WTC11 (cell line): Measurements from ENCODE around the gene AMOTL1. TPM values are rescaled to one million over a fixed set of nuclear protein-coding genes. Genes with fewer than 3 reads are reported as not detected.

Source experiments
- ATAC-seq: fragments of 200-7000 bp; cut with Tn5 transposase; 2 replicates; pipeline ENCODE4 v1.10.0; 2021; ENCODE audit warnings: mild to moderate bottlenecking, moderate library complexity
- CTCF ChIA-PET: fragments of 300-600 bp; sonication (Branson Sonifier 250); formaldehyde crosslinking; loops from one replicate; lab custom pipeline; 2021; ENCODE audit warnings: antibody characterized with exemption; lab: Charles Lee
- POLR2A ChIA-PET: fragments of 350-600 bp; sonication (Branson Sonifier 250); formaldehyde crosslinking; loops from one replicate; lab custom pipeline; 2021; ENCODE audit warnings: antibody characterized with exemption; lab: Charles Lee
- DNase-seq: peaks from one replicate; pipeline ENCODE4 v3.0.0; 2021; ENCODE audit warnings: low spot score
- H3K27ac Mint-ChIP-seq: 2 replicates; pipeline ENCODE4 v1.8.0; 2021; ENCODE audit warnings: mixed read lengths
- H3K27me3 Mint-ChIP-seq: 2 replicates; pipeline ENCODE4 v1.8.0; 2021; ENCODE audit warnings: low read depth, mild to moderate bottlenecking, moderate library complexity, mixed read lengths
- H3K36me3 Mint-ChIP-seq: 2 replicates; pipeline ENCODE4 v1.8.0; 2021; ENCODE audit warnings: mixed read lengths
- H3K4me1 Mint-ChIP-seq: 2 replicates; pipeline ENCODE4 v1.8.0; 2022; ENCODE audit warnings: mixed read lengths
- H3K4me3 Mint-ChIP-seq: 2 replicates; pipeline ENCODE4 v1.8.0; 2021; ENCODE audit warnings: mild to moderate bottlenecking, moderate library complexity, mixed read lengths
- H3K9me3 Mint-ChIP-seq: 2 replicates; pipeline ENCODE4 v1.8.0; 2021; ENCODE audit warnings: mixed read lengths
- AFF4 ChIP-seq: sonication (generic); formaldehyde crosslinking; IDR thresholded peaks from 2 replicates; pipeline ENCODE4 v1.8.1; 2023; ENCODE audit warnings: mild to moderate bottlenecking, missing genetic modification reagents, borderline replicate concordance
- ATF2 ChIP-seq: sonication (generic); formaldehyde crosslinking; IDR thresholded peaks from 2 replicates; pipeline ENCODE4 v1.8.1; 2022; ENCODE audit warnings: low read depth, missing genetic modification reagents, borderline replicate concordance
- CBFB ChIP-seq: sonication (generic); formaldehyde crosslinking; IDR thresholded peaks from 2 replicates; pipeline ENCODE4 v1.8.1; 2022; ENCODE audit warnings: mild to moderate bottlenecking, low read depth, missing genetic modification reagents
- CTCF ChIP-seq: fragments of 200-600 bp; IDR thresholded peaks from 2 replicates; pipeline ENCODE4 v1.8.0; 2022; ENCODE audit warnings: antibody characterized with exemption
- E2F5 ChIP-seq: sonication (generic); formaldehyde crosslinking; IDR thresholded peaks from 2 replicates; pipeline ENCODE4 v1.8.1; 2022; ENCODE audit warnings: mild to moderate bottlenecking, moderate library complexity, missing genetic modification reagents
- ELF4 ChIP-seq: sonication (generic); formaldehyde crosslinking; IDR thresholded peaks from 2 replicates; pipeline ENCODE4 v1.8.1; 2022; ENCODE audit warnings: low read depth, mild to moderate bottlenecking, moderate library complexity, missing genetic modification reagents
- ESRRA ChIP-seq: sonication (generic); formaldehyde crosslinking; IDR thresholded peaks from 2 replicates; pipeline ENCODE4 v1.8.1; 2022; ENCODE audit warnings: mild to moderate bottlenecking, missing genetic modification reagents, borderline replicate concordance
- FOXP1 ChIP-seq: sonication (generic); formaldehyde crosslinking; IDR thresholded peaks from 2 replicates; pipeline ENCODE4 v1.8.0; 2022; ENCODE audit warnings: missing genetic modification reagents, mild to moderate bottlenecking, moderate library complexity, borderline replicate concordance
- GTF2I ChIP-seq: fragments of 250-450 bp; sonication (Bioruptor Pico); conservative IDR thresholded peaks from 2 replicates; pipeline ENCODE4 v1.4.0; 2021; ENCODE audit warnings: mild to moderate bottlenecking
- IRF2 ChIP-seq: sonication (generic); formaldehyde crosslinking; IDR thresholded peaks from 2 replicates; pipeline ENCODE4 v1.8.0; 2022; ENCODE audit warnings: low read depth, missing genetic modification reagents, borderline replicate concordance
- JUN ChIP-seq: sonication (generic); formaldehyde crosslinking; IDR thresholded peaks from 2 replicates; pipeline ENCODE4 v1.8.0; 2023; ENCODE audit warnings: mild to moderate bottlenecking, missing genetic modification reagents
- KAT7 ChIP-seq: sonication (generic); formaldehyde crosslinking; IDR thresholded peaks from 2 replicates; pipeline ENCODE4 v1.8.1; 2023; ENCODE audit warnings: missing genetic modification reagents, mild to moderate bottlenecking, borderline replicate concordance
- NFE2L1 ChIP-seq: sonication (generic); formaldehyde crosslinking; IDR thresholded peaks from 2 replicates; pipeline ENCODE4 v1.8.1; 2023; ENCODE audit warnings: missing genetic modification reagents
- NFYB ChIP-seq: sonication (generic); formaldehyde crosslinking; conservative IDR thresholded peaks from 2 replicates; pipeline ENCODE4 v1.8.0; 2022; ENCODE audit warnings: low read depth, missing genetic modification reagents
- NR2C2 ChIP-seq: sonication (generic); formaldehyde crosslinking; IDR thresholded peaks from 2 replicates; pipeline ENCODE4 v1.8.0; 2022; ENCODE audit warnings: mild to moderate bottlenecking, missing genetic modification reagents
- SMAD3 ChIP-seq: sonication (generic); formaldehyde crosslinking; IDR thresholded peaks from 2 replicates; pipeline ENCODE4 v1.8.0; 2022; ENCODE audit warnings: missing genetic modification reagents, mild to moderate bottlenecking, borderline replicate concordance
- ZNF138 ChIP-seq: sonication (generic); formaldehyde crosslinking; conservative IDR thresholded peaks from 2 replicates; pipeline ENCODE4 v1.8.1; 2022; ENCODE audit warnings: mild to moderate bottlenecking, moderate library complexity, missing genetic modification reagents
- ZNF219 ChIP-seq: sonication (generic); formaldehyde crosslinking; IDR thresholded peaks from 2 replicates; pipeline ENCODE4 v1.8.0; 2023; ENCODE audit warnings: missing genetic modification reagents, mild to moderate bottlenecking, borderline replicate concordance
- ZNF263 ChIP-seq: sonication (generic); formaldehyde crosslinking; IDR thresholded peaks from 2 replicates; pipeline ENCODE4 v1.8.1; 2022; ENCODE audit warnings: low read depth, mild to moderate bottlenecking, moderate library complexity, missing genetic modification reagents
- total RNA-seq: library from RNA; stranded (reverse); gene quantifications from 3 replicates; pipeline ENCODE4 v1.2.3, GENCODE V29; 2021

Gene AMOTL1
- total RNA-seq, 1 experiment from 2014 or later, result 39.8 TPM

- TF ChIP-seq AFF4 (CRISPR knock-in tag) (no peak), SMAD3 (CRISPR knock-in tag) (no peak)
- TF ChIP-seq, all 79 proteins: peak for 0
Measured at GRCh38 chr11:94802501-94802900, 34.3 kb downstream of the AMOTL1 start (continued).

- CTCF ChIA-PET, result interaction anchor here (0.7 kb wide), 1 partner anchor 180 kb away, joined by 3 read pairs; no protein-coding TSS in a partner anchor
- no peaks in the 10 kb centered on the region for H3K4me1 Mint-ChIP-seq
Measured at GRCh38 chr11:94803491-94803890, 35.3 kb downstream of the AMOTL1 start.

More at GRCh38 chr11:94803491-94803890, 35.3 kb downstream of the AMOTL1 start:
- ATAC-seq, result no peak
- no peak overlapping the region for H3K4me3 Mint-ChIP-seq
- peaks cover 33% of the 10 kb centered on the region for H3K36me3 Mint-ChIP-seq
- no peaks in the 10 kb centered on the region for H3K9me3 Mint-ChIP-seq
- H3K27ac Mint-ChIP-seq, result no peak overlapping the region
- POLR2A ChIA-PET, result no interaction called here
- TF ChIP-seq NFYB (CRISPR knock-in tag), result no peak
- no peak for TF ChIP-seq IRF2 (CRISPR knock-in tag)
- no peak for TF ChIP-seq E2F5 (CRISPR knock-in tag)
- TF ChIP-seq GTF2I, result no peak
- no peak for TF ChIP-seq ESRRA
- TF ChIP-seq CTCF, result no peak
- no peak for TF ChIP-seq FOXP1
- TF ChIP-seq ELF4 (CRISPR knock-in tag), result no peak
- TF ChIP-seq ZNF138 (CRISPR knock-in tag), result no peak
- no peak for TF ChIP-seq CBFB (CRISPR knock-in tag)
- no peak for TF ChIP-seq NR2C2 (CRISPR knock-in tag)
- no peak for TF ChIP-seq NFE2L1 (CRISPR knock-in tag)
- no peak for TF ChIP-seq ZNF263 (CRISPR knock-in tag)
- TF ChIP-seq KAT7 (CRISPR knock-in tag), result no peak
- TF ChIP-seq ATF2 (CRISPR knock-in tag), result no peak
- TF ChIP-seq ZNF219 (CRISPR knock-in tag), result no peak
- no peak for TF ChIP-seq JUN (CRISPR knock-in tag)
- TF ChIP-seq, all 79 proteins: peak for 0
- H3K27me3 Mint-ChIP-seq, result no peaks in the 10 kb centered on the region
- no peak for DNase-seq
